HepG2 (cell line): ENCODE results near the gene YIPF1. TPM values are rescaled to one million over a fixed set of nuclear protein-coding genes. Genes with fewer than 3 reads are reported as not detected.

Experiments
- AKAP8 ChIP-seq: sonication (generic); formaldehyde crosslinking; IDR thresholded peaks from 2 replicates; pipeline ENCODE4 v1.5.1; 2020; ENCODE audit warnings: mild to moderate bottlenecking, missing genetic modification reagents
- ATF7-NPFF ChIP-seq: sonication (generic); formaldehyde crosslinking; IDR thresholded peaks from 2 replicates; pipeline ENCODE4 v1.8.1; 2023; ENCODE audit warnings: mild to moderate bottlenecking, low read depth, missing genetic modification reagents, moderate library complexity
- CTCF ChIP-seq: sonication (generic); formaldehyde crosslinking; IDR thresholded peaks from 2 replicates; pipeline ENCODE4 v1.5.0; 2020; ENCODE audit warnings: mild to moderate bottlenecking, missing genetic modification reagents, moderate library complexity
- ELF1 ChIP-seq: sonication (generic); formaldehyde crosslinking; IDR thresholded peaks from 2 replicates; pipeline ENCODE4 v1.4.0; 2020; ENCODE audit warnings: missing genetic modification reagents
- GLMP ChIP-seq: sonication (generic); formaldehyde crosslinking; IDR thresholded peaks from 2 replicates; pipeline ENCODE4 v1.9.0; 2021; ENCODE audit warnings: missing genetic modification reagents, mild to moderate bottlenecking, borderline replicate concordance
- HIVEP1 ChIP-seq: sonication (generic); formaldehyde crosslinking; IDR thresholded peaks from 2 replicates; pipeline ENCODE4 v1.4.0; 2020; ENCODE audit warnings: mild to moderate bottlenecking, missing genetic modification reagents
- JDP2 ChIP-seq: sonication (generic); formaldehyde crosslinking; IDR thresholded peaks from 2 replicates; pipeline ENCODE4 v1.8.1; 2022; ENCODE audit warnings: missing genetic modification reagents, borderline replicate concordance
- JUN ChIP-seq: sonication (generic); formaldehyde crosslinking; IDR thresholded peaks from 2 replicates; pipeline ENCODE4 v1.4.0; 2020; ENCODE audit warnings: mild to moderate bottlenecking, missing genetic modification reagents
- MAZ ChIP-seq, 2 experiments: sonication (generic) in 1 of 2; formaldehyde crosslinking in 1 of 2; IDR thresholded peaks; 2 replicates each; pipeline versions ENCODE4 v1.5.0 to v1.6.1; 2012 to 2020; ENCODE audit warnings: low read depth in 2 of 2, mild to moderate bottlenecking in 2 of 2, borderline replicate concordance in 1 of 2, improper control_type of control experiment in 1 of 2, low read length in 1 of 2, missing genetic modification reagents in 1 of 2, moderate library complexity in 1 of 2
- MTA3 ChIP-seq: sonication (generic); formaldehyde crosslinking; IDR thresholded peaks from 2 replicates; pipeline ENCODE4 v1.4.0; 2020; ENCODE audit warnings: missing genetic modification reagents
- SCMH1 ChIP-seq: sonication (generic); formaldehyde crosslinking; IDR thresholded peaks from 2 replicates; pipeline ENCODE4 v1.9.0; 2021; ENCODE audit warnings: missing genetic modification reagents, mild to moderate bottlenecking, borderline replicate concordance
- SMARCC2 ChIP-seq: fragments of 450-650 bp; IDR thresholded peaks from 2 replicates; pipeline ENCODE4 v1.6.1; 2017; ENCODE audit warnings: antibody characterized with exemption, mild to moderate bottlenecking
- ZNF225 ChIP-seq: sonication (generic); formaldehyde crosslinking; IDR thresholded peaks from 2 replicates; pipeline ENCODE4 v1.4.0; 2020; ENCODE audit warnings: mild to moderate bottlenecking, missing genetic modification reagents
- ZNF275 ChIP-seq: sonication (generic); formaldehyde crosslinking; IDR thresholded peaks from 2 replicates; pipeline ENCODE4 v1.8.0; 2022; ENCODE audit warnings: missing genetic modification reagents, mild to moderate bottlenecking, inconsistent platforms, borderline replicate concordance
- ZNF354B ChIP-seq: sonication (generic); formaldehyde crosslinking; IDR thresholded peaks from 2 replicates; pipeline ENCODE4 v1.8.0; 2022; ENCODE audit warnings: mild to moderate bottlenecking, missing genetic modification reagents
- ZNF503 ChIP-seq: sonication (generic); formaldehyde crosslinking; IDR thresholded peaks from 2 replicates; pipeline ENCODE4 v1.4.0; 2020; ENCODE audit warnings: missing genetic modification reagents
- ZNF543 ChIP-seq: sonication (generic); formaldehyde crosslinking; IDR thresholded peaks from 2 replicates; pipeline ENCODE4 v1.4.0; 2020; ENCODE audit warnings: mild to moderate bottlenecking, missing genetic modification reagents
- ZNF546 ChIP-seq: sonication (generic); formaldehyde crosslinking; conservative IDR thresholded peaks from 2 replicates; pipeline ENCODE4 v1.8.1; 2023; ENCODE audit warnings: mild to moderate bottlenecking, missing genetic modification reagents
- ZNF552 ChIP-seq: sonication (generic); formaldehyde crosslinking; IDR thresholded peaks from 2 replicates; pipeline ENCODE4 v1.9.0; 2022; ENCODE audit warnings: missing genetic modification reagents, mild to moderate bottlenecking, borderline replicate concordance
- ZNF790 ChIP-seq: sonication (generic); formaldehyde crosslinking; IDR thresholded peaks from 2 replicates; pipeline ENCODE4 v1.8.0; 2022; ENCODE audit warnings: missing genetic modification reagents, mild to moderate bottlenecking, borderline replicate concordance
- polyA plus RNA-seq, 8 experiments: library from polyadenylated mRNA; depleted of rRNA in 3 of 8; stranded (reverse) in 7 of 8; unstranded in 1 of 8; fragments of >200 nt; fragmentation: Illumina TruSeq in 4 of 8; extraction: Trizol in 4 of 8; gene quantifications; 2 replicates each; pipeline versions ENCODE4 v1.2.1 to v1.2.3, GENCODE V29; 2011 to 2016; ENCODE audit warnings: low read depth in 4 of 8, missing spikeins in 1 of 8, mixed read lengths in 1 of 8; ENCODE audit not compliant: insufficient read depth in 1 of 8
- total RNA-seq, 5 experiments: library from RNA; depleted of rRNA; stranded (reverse); fragments of >200 nt; fragmentation: Illumina TruSeq; extraction: Trizol; gene quantifications; 2 replicates each; pipeline ENCODE4 v1.2.3, GENCODE V29; 2016; ENCODE audit warnings: low read depth in 1 of 5
- TF ChIP-seq, protein P1 (sequence below): sonication (generic); formaldehyde crosslinking; IDR thresholded peaks from 2 replicates; pipeline ENCODE4 v1.4.0; 2020; ENCODE audit warnings: missing genetic modification reagents

Gene YIPF1
- total and polyA plus RNA-seq, 2 of the 13 experiments (the other 11 are each of a cell fraction or from before 2014, with no cell fraction given) = 21.1 to 31.9 TPM

DNA sequence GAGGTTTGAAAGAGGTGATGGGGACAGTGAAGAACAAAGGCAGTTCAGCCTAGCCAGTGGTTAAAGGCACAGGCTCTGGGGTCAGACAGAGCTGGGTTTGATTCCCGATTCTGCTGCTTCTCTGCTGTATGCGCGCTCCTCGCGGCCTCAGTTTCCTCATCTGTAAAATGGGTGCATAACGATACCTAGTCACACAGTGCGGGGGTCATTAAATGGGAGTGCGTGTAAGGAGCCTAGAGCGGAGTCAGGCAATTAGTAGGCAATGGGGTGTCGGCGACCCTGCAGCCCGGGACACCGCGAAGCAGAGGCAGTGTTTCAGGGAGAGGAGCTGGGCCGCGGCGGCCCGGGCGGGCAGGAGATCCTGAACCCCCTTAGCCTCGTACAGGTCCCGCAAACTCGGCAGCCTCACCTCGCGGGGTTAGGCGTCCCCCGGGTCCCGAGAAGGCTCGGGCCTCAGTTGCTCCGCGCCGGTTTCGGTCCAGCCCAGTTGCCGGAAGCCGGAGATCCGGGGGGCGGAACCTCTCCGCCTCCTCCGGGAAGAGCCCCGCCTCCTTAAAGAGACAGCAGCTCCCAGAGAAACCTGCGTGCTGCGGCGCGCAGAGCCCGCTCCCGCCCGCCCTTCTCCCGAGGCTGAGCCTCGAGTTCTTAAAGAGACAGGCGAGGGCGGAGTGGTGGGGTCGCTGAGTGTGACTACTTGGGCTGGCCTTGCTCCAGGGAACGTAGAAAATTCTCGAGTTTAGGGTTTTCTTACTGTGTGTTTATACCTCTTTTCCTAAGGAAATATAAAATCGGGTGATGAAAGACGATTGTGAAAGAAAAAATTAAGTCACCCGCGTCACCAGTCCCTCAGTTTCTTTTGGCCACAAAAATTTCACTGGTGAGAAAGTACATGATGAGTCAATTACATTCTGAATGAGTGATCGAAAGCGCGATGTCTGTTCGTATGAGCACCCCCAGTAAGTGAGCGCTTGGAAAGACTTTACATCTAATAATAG lies at the start of gene YIPF1 (continued):
- TF ChIP-seq ZNF503 (CRISPR knock-in tag) (no peak), GLMP (CRISPR knock-in tag) (no peak), ZNF275 (CRISPR knock-in tag) (no peak), MTA3 (no peak), AKAP8 (no peak), MAZ (IDR thresholded peaks at IDR 0.05; ENCODE audit: borderline replicate concordance, low read depth, low read length) (peak; percentile 93), MAZ (CRISPR knock-in tag; IDR thresholded peaks at IDR 0.05; ENCODE audit: low read depth) (peak; percentile 89), SMARCC2 (no peak), ZNF546 (no peak), ZNF543 (CRISPR knock-in tag) (no peak), ELF1 (CRISPR knock-in tag) (peak; percentile 89), SCMH1 (CRISPR knock-in tag) (no peak), JUN (CRISPR knock-in tag) (no peak), ZNF225 (CRISPR knock-in tag) (peak; percentile 47; the same call in 1 of the 2 replicates), JDP2 (no peak), ATF7-NPFF (CRISPR knock-in tag) (0 out of 2 replicates have a peak, but pooled peaks have one; percentile 40), ZNF354B (CRISPR knock-in tag) (peak; percentile 57; the same call in 1 of the 2 replicates), HIVEP1 (CRISPR knock-in tag) (peak; percentile 54; the same call in 1 of the 2 replicates), ZNF790 (CRISPR knock-in tag) (peak; percentile 44; the same call in 1 of the 2 replicates), ZNF552 (CRISPR knock-in tag) (no peak), CTCF (CRISPR knock-in tag) (no peak)
- TF ChIP-seq, protein P1, sequence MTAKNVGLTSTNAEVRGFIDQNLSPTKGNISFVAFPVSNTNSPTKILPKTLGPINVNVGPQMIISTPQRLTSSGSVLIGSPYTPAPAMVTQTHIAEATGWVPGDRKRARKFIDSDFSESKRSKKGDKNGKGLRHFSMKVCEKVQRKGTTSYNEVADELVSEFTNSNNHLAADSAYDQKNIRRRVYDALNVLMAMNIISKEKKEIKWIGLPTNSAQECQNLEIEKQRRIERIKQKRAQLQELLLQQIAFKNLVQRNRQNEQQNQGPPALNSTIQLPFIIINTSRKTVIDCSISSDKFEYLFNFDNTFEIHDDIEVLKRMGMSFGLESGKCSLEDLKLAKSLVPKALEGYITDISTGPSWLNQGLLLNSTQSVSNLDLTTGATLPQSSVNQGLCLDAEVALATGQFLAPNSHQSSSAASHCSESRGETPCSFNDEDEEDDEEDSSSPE = peak; percentile 54; the same call in 1 of the 2 replicates
